PC-9 (cell line): ENCODE measurements around the gene RFT1.

Experiments
- EZH2 ChIP-seq: fragments of 200-600 bp; sonication (generic); IDR thresholded peaks from 2 replicates; pipeline ENCODE4 v1.8.0; 2017; ENCODE audit warnings: antibody characterized with exemption, low read depth
- TF ChIP-seq, protein P1 (sequence below): fragments of 200-600 bp; sonication (generic); conservative IDR thresholded peaks from 2 replicates; pipeline ENCODE4 v1.6.1; 2017; ENCODE audit warnings: mixed run types, antibody characterized with exemption, mild to moderate bottlenecking, moderate library complexity

DNA sequence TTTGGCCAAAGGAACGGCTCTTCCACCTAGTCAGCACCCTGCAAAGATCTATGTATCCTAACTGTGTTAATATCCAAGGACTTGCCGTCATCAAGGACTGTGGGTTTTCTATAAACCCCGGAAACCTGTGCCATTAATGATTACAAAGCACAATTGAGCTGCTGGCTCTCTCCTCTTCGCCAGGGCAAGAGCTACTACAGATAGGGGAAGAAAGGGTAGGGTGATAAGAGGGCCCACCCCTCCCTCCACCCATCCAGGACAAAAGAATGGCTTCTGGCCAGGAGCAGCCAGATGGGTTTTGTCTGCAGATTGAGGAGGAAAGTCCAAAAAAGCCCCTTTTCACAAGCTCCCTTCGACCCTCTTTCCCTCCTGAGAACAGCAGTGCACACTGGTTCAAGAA, 9.9 kb downstream of the RFT1 start:
- TF ChIP-seq, protein P1, sequence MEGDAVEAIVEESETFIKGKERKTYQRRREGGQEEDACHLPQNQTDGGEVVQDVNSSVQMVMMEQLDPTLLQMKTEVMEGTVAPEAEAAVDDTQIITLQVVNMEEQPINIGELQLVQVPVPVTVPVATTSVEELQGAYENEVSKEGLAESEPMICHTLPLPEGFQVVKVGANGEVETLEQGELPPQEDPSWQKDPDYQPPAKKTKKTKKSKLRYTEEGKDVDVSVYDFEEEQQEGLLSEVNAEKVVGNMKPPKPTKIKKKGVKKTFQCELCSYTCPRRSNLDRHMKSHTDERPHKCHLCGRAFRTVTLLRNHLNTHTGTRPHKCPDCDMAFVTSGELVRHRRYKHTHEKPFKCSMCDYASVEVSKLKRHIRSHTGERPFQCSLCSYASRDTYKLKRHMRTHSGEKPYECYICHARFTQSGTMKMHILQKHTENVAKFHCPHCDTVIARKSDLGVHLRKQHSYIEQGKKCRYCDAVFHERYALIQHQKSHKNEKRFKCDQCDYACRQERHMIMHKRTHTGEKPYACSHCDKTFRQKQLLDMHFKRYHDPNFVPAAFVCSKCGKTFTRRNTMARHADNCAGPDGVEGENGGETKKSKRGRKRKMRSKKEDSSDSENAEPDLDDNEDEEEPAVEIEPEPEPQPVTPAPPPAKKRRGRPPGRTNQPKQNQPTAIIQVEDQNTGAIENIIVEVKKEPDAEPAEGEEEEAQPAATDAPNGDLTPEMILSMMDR = no peak
- no peak for TF ChIP-seq EZH2
